Activated CD4-positive, alpha-beta T cell treated with anti-CD3 and anti-CD28 coated beads for 1 hour (primary cell): ENCODE data around the gene UBE3C.
"Not testable (repeated sequence)": the region's sequence is repeated elsewhere in the genome, so short reads cannot be mapped to it uniquely, and the experiment has no call there.

ENCODE experiments used
- DNase-seq: peaks from one replicate; pipeline ENCODE4 v3.0.0-alpha.2; 2020

Gene UBE3C

DNA sequence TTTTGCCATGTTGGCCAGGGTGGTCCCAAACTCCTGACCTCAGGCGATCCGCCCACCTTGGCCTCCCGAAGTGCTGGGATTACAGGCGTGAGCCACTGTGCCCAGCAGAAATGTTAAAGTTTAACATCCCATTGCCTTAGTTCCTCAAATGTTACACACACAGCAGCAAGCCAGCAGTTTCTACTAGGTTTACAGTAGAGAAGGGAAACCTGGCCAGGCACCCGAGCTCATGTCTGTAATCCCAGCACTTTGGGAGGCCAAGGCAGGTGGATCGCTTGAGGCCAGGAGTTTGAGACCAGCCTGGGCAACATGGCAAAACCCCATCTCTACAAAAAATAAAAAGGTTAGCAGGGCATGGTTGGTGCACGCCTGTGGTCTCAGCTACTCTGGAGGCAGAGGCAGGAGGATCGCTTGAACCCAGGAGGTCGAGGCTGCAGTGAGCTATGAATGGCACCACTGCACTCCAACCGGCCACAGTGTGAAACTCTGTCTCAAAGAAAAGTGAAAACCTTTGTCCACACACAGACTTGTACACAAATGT, 135.4 kb downstream of the UBE3C start:
- DNase-seq: not testable (repeated sequence)

GRCh38 chr7:157274991-157275427, 136.3 kb downstream of the UBE3C start:
- no peak for DNase-seq

- DNase-seq: no peak
Observed at GRCh38 chr7:157276091-157276561, 137.4 kb downstream of the UBE3C start.

DNA sequence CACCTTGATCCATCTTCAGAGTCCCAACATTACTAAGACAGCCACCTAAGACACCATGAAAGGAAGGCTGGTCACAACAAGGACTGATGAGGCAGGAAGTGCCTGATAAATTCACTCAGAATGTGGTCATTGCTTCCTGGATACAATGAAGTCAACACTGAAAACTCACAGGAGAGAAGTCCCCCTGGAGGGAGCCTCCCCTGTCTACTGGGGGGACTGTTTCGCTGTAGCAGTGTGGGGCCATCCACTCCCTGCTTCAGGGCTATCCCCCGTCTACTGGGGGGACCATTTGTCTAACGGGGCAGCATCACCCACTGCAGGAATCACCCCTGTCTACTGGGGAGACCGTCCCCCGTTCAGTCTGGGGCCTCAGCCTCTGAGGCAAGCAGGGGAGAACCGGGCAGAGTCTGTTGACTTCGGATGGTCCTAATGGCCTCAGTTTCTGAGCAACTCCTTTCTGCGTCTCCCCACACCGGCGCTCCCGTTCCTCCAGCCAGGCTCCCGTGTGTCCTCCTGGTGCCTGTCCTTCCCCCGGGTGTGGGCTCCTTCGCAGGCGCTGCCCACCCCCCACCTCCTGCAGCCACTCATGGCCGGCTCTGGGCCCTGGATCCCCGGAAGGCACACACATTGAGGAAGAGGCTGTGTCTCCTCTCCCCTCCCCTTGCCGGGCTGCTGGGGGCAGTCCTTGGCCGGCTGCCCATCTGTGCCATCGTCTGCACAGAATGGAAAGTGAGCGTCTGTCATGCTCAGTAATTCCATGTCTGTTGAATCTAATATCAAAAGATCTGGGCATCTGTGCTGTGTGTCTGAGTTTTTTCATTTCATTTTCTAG, 138.2 kb downstream of the UBE3C start:
- no peak for DNase-seq

DNA sequence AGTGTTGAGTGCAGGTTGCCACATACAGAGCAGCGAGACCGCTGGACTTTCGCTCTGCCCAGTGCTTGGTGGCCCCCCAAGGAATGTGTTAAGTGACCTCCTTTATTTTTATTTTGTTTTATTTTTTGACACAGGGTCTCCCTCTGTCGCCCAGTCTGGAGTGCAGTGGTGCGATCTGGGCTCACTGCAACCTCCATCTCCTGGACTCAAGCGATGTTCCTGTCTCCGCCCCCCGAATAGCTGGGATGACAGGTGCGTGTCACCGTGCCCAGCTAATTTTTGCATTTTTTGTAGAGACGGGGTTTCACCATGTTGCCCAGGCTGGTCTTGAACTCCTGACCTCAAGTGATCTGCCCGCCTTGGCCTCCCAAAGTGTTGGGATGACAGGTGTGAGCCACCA, 138.8 kb downstream of the UBE3C start:
- not testable (repeated sequence) for DNase-seq

DNA sequence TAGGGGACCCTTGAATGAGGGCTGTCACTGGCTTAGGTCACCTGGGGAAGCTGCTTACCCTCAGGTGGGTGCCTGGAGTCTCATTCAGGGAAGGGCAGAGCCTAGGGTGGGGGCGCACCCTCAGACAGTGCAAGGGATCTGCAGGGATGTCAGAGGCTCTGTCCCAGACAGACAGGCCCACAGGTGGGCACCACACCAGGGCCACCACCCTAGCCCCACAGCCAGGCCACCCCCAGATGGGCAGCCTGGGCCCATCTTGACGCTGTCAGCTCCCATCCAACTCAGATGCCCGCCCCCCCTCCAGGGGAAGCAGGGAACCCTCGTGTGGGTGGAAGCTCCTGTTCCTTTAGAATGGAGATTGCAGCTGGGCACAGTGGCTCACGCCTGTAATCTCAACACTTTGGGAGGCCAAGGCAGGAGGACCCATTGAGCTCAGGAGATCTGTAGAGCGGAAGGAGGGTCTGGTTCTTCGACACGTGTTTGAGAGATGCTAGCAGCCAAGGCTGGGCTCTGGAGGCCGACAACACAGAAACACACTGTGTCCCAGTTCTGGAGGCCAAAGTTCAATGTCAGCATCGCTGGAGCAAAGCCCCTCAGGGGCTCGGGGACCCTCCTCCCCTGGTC, 139.6 kb downstream of the UBE3C start:
- DNase-seq: no peak

GRCh38 chr7:157278791-157279724, 140.3 kb downstream of the UBE3C start:
- no peak for DNase-seq

GRCh38 chr7:157279741-157280215, 141.1 kb downstream of the UBE3C start:
- no peak for DNase-seq

GRCh38 chr7:157280216-157280841, 141.6 kb downstream of the UBE3C start:
- DNase-seq: no peak

DNA sequence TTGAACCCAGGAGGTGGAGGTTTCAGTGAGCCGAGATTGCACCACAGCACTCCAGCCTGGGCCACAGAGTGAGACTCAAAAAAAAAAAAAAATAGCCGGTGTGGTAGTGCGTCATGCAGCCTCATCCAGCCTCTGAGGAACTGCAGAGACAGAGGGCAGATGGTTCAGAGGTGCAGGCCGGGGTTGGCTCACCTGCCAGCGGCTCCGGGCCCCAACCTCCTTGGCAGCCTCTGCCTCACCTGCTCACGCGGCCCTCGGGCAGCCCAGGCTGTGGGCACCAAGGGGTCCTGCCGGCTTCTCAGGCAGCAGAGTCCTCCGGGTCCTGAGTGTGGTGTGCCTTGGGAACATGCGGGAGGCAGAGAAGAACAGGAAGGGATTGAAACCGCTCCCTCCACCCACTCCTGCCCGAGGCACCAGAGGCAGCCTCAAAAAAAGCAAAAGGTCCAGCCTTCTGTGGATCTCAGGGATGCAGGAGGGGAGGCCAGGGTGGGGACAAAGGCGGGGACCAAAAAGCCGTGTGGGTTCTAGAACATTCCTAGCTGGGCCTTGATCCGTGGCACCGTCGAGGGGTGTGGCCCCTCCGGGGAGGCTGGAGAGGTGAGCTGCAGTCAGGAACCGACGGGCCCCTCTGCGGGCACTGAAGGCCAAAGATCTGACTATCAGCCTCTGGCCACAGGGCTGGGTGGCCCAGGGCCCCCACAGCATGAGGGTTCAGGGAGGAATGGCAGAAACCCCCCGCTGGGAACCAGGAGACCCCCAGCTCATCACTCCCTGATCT, 142.7 kb downstream of the UBE3C start:
- no peak for DNase-seq

DNA sequence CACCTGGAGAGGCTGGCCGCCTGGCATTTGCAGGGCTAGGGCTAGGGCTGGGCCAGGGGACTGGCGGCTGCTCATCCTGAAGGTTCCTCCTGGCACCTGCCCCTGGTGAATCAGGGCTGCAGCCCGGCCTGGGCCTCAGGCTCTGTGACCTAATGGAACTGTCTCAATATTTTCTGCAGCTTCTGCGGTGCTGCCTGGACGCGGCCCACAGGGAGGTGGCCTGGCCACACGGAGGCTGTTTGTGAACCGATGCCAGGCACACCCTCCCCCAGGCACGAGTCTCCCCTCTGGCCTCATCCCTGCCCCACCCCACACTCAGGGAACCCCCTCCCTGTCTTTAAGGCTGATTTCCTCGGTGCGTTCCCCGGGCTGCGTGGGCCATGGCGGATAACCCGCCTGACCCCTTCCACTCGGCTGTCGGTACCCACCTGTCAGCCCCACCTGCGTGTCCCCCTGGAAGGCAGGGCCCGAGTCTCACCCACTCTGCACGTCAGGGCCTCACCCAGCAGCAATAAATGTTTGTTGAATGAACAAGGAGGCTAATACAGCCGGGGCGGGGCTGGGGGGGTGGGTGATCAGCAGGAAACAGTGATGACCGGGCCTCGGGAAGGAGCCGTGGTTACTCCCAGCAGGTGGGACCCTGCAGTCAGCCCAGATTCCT, 143.5 kb downstream of the UBE3C start:
- DNase-seq: no peak

GRCh38 chr7:157284229-157285014, 145.7 kb downstream of the UBE3C start:
- DNase-seq: no peak

GRCh38 chr7:157291404-157292080, 152.8 kb downstream of the UBE3C start:
- DNase-seq: no peak

- DNase-seq: no peak
Observed at GRCh38 chr7:157292258-157292657, 153.5 kb downstream of the UBE3C start.

- DNase-seq: no peak
Observed at GRCh38 chr7:157292770-157293412, 154.2 kb downstream of the UBE3C start.

GRCh38 chr7:157293413-157293788, 154.7 kb downstream of the UBE3C start:
- DNase-seq: no peak

GRCh38 chr7:157294773-157295172, 156.0 kb downstream of the UBE3C start:
- DNase-seq: no peak

DNA sequence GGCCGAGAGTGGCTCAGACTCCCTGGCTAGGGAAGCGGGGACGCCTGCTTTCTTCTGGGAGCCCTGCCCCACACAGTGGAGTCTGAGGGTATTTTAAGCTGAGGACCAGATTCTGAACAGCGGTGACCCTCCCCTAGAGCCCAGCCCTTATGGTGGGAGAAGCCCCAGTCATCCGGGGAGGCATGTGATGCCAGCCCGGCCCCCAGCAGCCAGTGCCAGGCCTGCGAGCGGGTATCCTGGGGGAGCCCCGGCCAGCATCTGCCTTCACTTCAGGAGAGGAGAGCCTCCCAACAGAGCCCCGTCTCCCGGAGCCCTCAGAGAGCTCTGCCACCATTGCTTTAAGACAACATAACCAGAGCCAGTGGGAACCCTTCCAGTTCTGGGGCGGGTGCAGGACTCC, 156.6 kb downstream of the UBE3C start:
- no peak for DNase-seq

GRCh38 chr7:157297185-157297584, 158.5 kb downstream of the UBE3C start:
- DNase-seq: no peak
